ENCODE results near the gene EDAR. TPM values are rescaled to one million over a fixed set of nuclear protein-coding genes. Genes with fewer than 3 reads are reported as not detected.

The EDAR gene
- polyA plus RNA-seq = 0.21 to 0.27 TPM (median 0.27 TPM) in 3 replicates
- 0.26 TPM for polyA plus RNA-seq (2011; ENCODE audit: low read depth)
- polyA plus RNA-seq (2011; cell fraction: cytosol; rRNA removed) = 0.14 and 0.16 TPM in 2 replicates
- polyA plus RNA-seq (2011; cell fraction: nucleus; rRNA removed) = 0.75 and 1.1 TPM in 2 replicates
- polyA plus RNA-seq (2012; ENCODE audit: low replicate concordance) = 0.21 and 0.23 TPM in 2 replicates
- 0.20 to 0.51 TPM (median 0.30 TPM) in 3 replicates for polyA minus RNA-seq
- not detected for polyA minus RNA-seq (2011; cell fraction: cytosol; rRNA and poly(A)+ RNA removed)
- polyA minus RNA-seq (2011; cell fraction: nucleus; rRNA and poly(A)+ RNA removed) = 0.84 and 1.6 TPM in 2 replicates

- Histone ChIP-seq H3K9me3 (ENCODE audit: control insufficient read depth, low read depth, low read length) (no peaks in the 10 kb centered on the region), H3K27ac (ENCODE audit: control insufficient read depth, insufficient read depth, low read length) (no peak within 1 kb of the TSS), H2AFZ (ENCODE audit: control insufficient read depth, low read length) (peak within 1 kb of the TSS; percentile 27), H3K4me1 (ENCODE audit: control insufficient read depth, extremely low read depth, insufficient read depth, low read length) (peaks cover 16% of the 10 kb centered on the region), H3K27me3 (ENCODE audit: control insufficient read depth, extremely low read depth, insufficient read depth, low read length) (peaks cover 3% of the 10 kb centered on the region), H3K4me3 (ENCODE audit: control insufficient read depth in 2 of 3, extremely low read depth in 1 of 3, insufficient read depth in 2 of 3, low read depth in 1 of 3, low read length in 3 of 3) (peak within 1 kb of the TSS; percentile 20 to 74 (median 40)), H3K9me1 (ENCODE audit: control insufficient read depth, extremely low read depth, insufficient read depth, low read length) (no peaks in the 10 kb centered on the region), H3K4me2 (ENCODE audit: control insufficient read depth, extremely low read depth, insufficient read depth, low read depth, low read length) (peak within 1 kb of the TSS; percentile 87), H3K9ac (ENCODE audit: control insufficient read depth, extremely low read depth, insufficient read depth, low read length) (peak within 1 kb of the TSS; percentile 45), H4K20me1 (ENCODE audit: control insufficient read depth, extremely low read depth, insufficient read depth, low read length) (no peaks in the 10 kb centered on the region), H3K79me2 (ENCODE audit: control insufficient read depth, insufficient read depth, low read length) (no peaks in the 10 kb centered on the region), H3K36me3 (ENCODE audit: control insufficient read depth in 2 of 2, extremely low read depth in 1 of 2, insufficient read depth in 2 of 2, low read length in 2 of 2) (no peaks in the 10 kb centered on the region)
- peak; percentile 86 for FAIRE-seq
- dilution Hi-C loops (cut with MboI; ENCODE audit: extremely low pct_ligation_motif_present, low sequenced_read_pairs) = no loop called here
- TF ChIP-seq EZH2 (IDR thresholded peaks at IDR 0.05; ENCODE audit: low read length) = no peak
- TF ChIP-seq, protein P1, sequence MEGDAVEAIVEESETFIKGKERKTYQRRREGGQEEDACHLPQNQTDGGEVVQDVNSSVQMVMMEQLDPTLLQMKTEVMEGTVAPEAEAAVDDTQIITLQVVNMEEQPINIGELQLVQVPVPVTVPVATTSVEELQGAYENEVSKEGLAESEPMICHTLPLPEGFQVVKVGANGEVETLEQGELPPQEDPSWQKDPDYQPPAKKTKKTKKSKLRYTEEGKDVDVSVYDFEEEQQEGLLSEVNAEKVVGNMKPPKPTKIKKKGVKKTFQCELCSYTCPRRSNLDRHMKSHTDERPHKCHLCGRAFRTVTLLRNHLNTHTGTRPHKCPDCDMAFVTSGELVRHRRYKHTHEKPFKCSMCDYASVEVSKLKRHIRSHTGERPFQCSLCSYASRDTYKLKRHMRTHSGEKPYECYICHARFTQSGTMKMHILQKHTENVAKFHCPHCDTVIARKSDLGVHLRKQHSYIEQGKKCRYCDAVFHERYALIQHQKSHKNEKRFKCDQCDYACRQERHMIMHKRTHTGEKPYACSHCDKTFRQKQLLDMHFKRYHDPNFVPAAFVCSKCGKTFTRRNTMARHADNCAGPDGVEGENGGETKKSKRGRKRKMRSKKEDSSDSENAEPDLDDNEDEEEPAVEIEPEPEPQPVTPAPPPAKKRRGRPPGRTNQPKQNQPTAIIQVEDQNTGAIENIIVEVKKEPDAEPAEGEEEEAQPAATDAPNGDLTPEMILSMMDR (optimal IDR thresholded peaks at IDR 0.05 in 1 of 3, IDR thresholded peaks at IDR 0.05 in 1 of 3, conservative IDR thresholded peaks at IDR 0.05 in 1 of 3; ENCODE audit: extremely low read depth in 1 of 3, insufficient read depth in 2 of 3, low read length in 3 of 3) = peak; percentile 90 to 93 (median 90)
- DNase-seq (ENCODE audit: low read depth, low spot score) = peak; percentile 30
Measured at GRCh38 chr2:108988796-108989713, at the start of gene EDAR. TSS of gene EDAR (minus strand) at chr2:108989220. CDS start at chr2:108931014, 58,206 bp downstream.

DNA sequence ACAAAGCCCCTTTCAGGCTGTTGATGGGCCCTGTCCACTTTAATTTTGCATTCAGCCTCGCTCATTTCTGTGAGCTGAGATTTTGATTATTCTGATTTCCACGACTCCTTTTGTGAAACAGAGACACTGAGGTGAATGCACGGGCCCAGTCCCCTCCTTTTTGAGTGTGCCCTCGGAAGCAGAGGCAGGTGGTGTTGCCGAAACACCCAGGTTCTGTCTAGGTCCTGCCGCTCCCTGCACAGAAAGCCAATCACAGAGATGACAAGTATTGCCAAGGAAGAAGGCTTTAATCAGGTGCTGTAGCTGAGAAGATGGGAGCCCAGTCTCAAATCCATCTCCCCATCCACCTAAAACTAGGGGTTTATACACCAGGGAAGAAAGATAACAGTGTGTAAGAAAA lies 44.2 kb upstream of the EDAR start:
- H3K4me3 ChIP-seq (ENCODE audit: control insufficient read depth in 2 of 3, extremely low read depth in 1 of 3, insufficient read depth in 2 of 3, low read depth in 1 of 3, low read length in 3 of 3) = no peak overlapping the region
- no peak for DNase-seq (ENCODE audit: low read depth, low spot score)
- H3K4me1 ChIP-seq (ENCODE audit: control insufficient read depth, extremely low read depth, insufficient read depth, low read length) = peaks cover 3% of the 10 kb centered on the region
- no peak overlapping the region for H3K4me2 ChIP-seq (ENCODE audit: control insufficient read depth, extremely low read depth, insufficient read depth, low read depth, low read length)
- no peaks in the 10 kb centered on the region for H3K79me2 ChIP-seq (ENCODE audit: control insufficient read depth, insufficient read depth, low read length)
- H3K27ac ChIP-seq (ENCODE audit: control insufficient read depth, insufficient read depth, low read length) = no peak overlapping the region
- no peak for FAIRE-seq
- TF ChIP-seq EZH2 (IDR thresholded peaks at IDR 0.05; ENCODE audit: low read length) = no peak
- TF ChIP-seq, protein P1 (optimal IDR thresholded peaks at IDR 0.05 in 1 of 3, IDR thresholded peaks at IDR 0.05 in 1 of 3, conservative IDR thresholded peaks at IDR 0.05 in 1 of 3; ENCODE audit: extremely low read depth in 1 of 3, insufficient read depth in 2 of 3, low read length in 3 of 3) = no peak
- H3K9me1 ChIP-seq (ENCODE audit: control insufficient read depth, extremely low read depth, insufficient read depth, low read length) = no peaks in the 10 kb centered on the region
- dilution Hi-C loops (cut with MboI; ENCODE audit: extremely low pct_ligation_motif_present, low sequenced_read_pairs) = no loop called here
- no peaks in the 10 kb centered on the region for H3K9me3 ChIP-seq (ENCODE audit: control insufficient read depth, low read depth, low read length)
- no peaks in the 10 kb centered on the region for H4K20me1 ChIP-seq (ENCODE audit: control insufficient read depth, extremely low read depth, insufficient read depth, low read length)
- H3K9ac ChIP-seq (ENCODE audit: control insufficient read depth, extremely low read depth, insufficient read depth, low read length) = no peak overlapping the region
- H2AFZ ChIP-seq (ENCODE audit: control insufficient read depth, low read length) = no peak overlapping the region
- H3K27me3 ChIP-seq (ENCODE audit: control insufficient read depth, extremely low read depth, insufficient read depth, low read length) = peaks cover 8% of the 10 kb centered on the region
- H3K36me3 ChIP-seq (ENCODE audit: control insufficient read depth in 2 of 2, extremely low read depth in 1 of 2, insufficient read depth in 2 of 2, low read length in 2 of 2) = no peaks in the 10 kb centered on the region
